ENCODE results near the gene HOXB1. TPM values are rescaled to one million over a fixed set of nuclear protein-coding genes. Genes with fewer than 3 reads are reported as not detected.

The HOXB1 gene
- total and polyA plus RNA-seq, 10 donors = 0.06 TPM; not detected in 9

DNA sequence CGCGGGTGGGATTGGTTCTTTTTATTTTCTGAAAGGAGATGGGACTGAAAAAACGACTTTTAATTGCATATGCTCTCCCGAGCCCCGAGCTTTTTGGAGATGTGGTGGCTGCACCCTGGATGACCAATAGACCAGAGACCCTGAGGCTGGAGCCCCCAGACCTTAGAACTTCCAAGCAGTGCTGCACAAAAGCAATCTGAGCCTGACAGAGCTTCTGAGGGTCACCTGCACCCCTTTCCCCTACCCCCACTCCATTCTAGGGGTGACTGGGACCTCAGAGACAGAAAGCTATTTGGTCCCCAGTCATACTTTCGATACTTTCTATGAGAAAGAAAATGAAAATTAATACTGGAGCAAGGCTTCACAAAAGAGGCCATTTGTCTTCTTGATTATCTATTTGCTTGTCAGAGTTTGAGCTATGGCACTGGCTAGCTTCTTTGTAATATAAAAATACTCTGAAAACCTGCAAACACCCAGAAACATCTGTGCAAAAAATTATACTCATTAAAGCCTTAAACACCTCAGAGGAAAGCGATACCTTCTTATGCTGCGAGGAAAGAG lies 43.8 kb upstream of the HOXB1 start:
- Histone ChIP-seq H3K27ac (peak overlapping the region in 7 of 8 donors; percentile 58 to 89 (median 83)), H3K36me3 (no peaks in the 10 kb centered on the region), H3K4me1 (peaks cover 5 to 53% (median 35%) of the 10 kb centered on the region in 6 donors), H3K9me3 (no peaks in the 10 kb centered on the region), H3K27me3 (replicated peaks in 1 of 7) (peaks cover 0 to 61% (median 28%) of the 10 kb centered on the region in 7 donors), H3K4me3 (peak overlapping the region in 2 of 8 donors; percentile 7 to 8)
- no peak for DNase-seq
- TF ChIP-seq POLR2A (IDR thresholded peaks at IDR 0.05) (no peak), POLR2AphosphoS5 (IDR thresholded peaks at IDR 0.05) (no peak)
- TF ChIP-seq, protein P1, sequence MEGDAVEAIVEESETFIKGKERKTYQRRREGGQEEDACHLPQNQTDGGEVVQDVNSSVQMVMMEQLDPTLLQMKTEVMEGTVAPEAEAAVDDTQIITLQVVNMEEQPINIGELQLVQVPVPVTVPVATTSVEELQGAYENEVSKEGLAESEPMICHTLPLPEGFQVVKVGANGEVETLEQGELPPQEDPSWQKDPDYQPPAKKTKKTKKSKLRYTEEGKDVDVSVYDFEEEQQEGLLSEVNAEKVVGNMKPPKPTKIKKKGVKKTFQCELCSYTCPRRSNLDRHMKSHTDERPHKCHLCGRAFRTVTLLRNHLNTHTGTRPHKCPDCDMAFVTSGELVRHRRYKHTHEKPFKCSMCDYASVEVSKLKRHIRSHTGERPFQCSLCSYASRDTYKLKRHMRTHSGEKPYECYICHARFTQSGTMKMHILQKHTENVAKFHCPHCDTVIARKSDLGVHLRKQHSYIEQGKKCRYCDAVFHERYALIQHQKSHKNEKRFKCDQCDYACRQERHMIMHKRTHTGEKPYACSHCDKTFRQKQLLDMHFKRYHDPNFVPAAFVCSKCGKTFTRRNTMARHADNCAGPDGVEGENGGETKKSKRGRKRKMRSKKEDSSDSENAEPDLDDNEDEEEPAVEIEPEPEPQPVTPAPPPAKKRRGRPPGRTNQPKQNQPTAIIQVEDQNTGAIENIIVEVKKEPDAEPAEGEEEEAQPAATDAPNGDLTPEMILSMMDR (IDR thresholded peaks at IDR 0.05 in 8 of 11, conservative IDR thresholded peaks at IDR 0.05 in 3 of 11) = no peak
- WGBS, 5 donors = 70 to 83% (median 78%) methylated on average over 8 of the region's 8 CpGs
- intact Hi-C loops (cut with DNase I; ENCODE audit: low total_unique reads) = no loop called here

DNA sequence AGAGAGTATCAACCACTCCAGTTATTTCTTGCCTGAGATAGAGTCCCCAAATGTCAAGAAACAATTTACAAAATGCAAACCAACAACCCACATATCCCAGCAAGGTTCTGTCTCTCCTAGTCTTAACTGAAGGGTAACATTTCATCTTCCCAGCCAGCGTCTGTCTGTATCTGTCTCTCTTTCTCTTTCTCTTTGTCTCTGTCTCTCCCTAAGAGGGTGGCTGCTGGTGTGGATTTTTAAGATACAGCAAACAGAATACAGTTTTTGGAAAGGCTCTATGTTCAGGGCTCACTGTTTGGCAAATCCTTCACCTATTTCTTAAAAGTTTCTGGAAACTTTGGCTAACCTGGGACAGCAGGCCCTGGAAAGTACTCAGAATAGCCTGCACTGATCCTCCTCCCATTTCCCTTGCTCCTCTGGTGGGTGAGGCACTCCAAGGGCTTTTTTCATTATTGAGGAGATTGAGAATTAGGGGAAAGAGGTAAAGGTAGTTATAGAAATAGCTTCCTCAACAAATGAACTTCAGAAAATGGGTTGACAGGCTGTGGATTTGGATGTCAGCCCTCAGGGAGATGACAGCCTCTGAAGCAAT lies 41.1 kb upstream of the HOXB1 start:
- Histone ChIP-seq H3K27ac (peak overlapping the region; percentile 42 to 89 (median 72)), H3K36me3 (no peaks in the 10 kb centered on the region), H3K9me3 (no peaks in the 10 kb centered on the region), H3K27me3 (replicated peaks in 1 of 7) (peaks cover 0 to 60% (median 25%) of the 10 kb centered on the region in 7 donors), H3K4me3 (no peak overlapping the region), H3K4me1 (peaks cover 0 to 52% (median 24%) of the 10 kb centered on the region in 6 donors)
- WGBS, 5 donors = 71 to 87% (median 76%) methylated on average over 1 of the region's 1 CpG
- no peak for DNase-seq
- intact Hi-C loops (cut with DNase I; ENCODE audit: low total_unique reads) = no loop called here
- TF ChIP-seq POLR2AphosphoS5 (IDR thresholded peaks at IDR 0.05) = no peak
- no peak for TF ChIP-seq POLR2A (IDR thresholded peaks at IDR 0.05)
- TF ChIP-seq, protein P1 (IDR thresholded peaks at IDR 0.05 in 8 of 11, conservative IDR thresholded peaks at IDR 0.05 in 3 of 11) = no peak

DNA sequence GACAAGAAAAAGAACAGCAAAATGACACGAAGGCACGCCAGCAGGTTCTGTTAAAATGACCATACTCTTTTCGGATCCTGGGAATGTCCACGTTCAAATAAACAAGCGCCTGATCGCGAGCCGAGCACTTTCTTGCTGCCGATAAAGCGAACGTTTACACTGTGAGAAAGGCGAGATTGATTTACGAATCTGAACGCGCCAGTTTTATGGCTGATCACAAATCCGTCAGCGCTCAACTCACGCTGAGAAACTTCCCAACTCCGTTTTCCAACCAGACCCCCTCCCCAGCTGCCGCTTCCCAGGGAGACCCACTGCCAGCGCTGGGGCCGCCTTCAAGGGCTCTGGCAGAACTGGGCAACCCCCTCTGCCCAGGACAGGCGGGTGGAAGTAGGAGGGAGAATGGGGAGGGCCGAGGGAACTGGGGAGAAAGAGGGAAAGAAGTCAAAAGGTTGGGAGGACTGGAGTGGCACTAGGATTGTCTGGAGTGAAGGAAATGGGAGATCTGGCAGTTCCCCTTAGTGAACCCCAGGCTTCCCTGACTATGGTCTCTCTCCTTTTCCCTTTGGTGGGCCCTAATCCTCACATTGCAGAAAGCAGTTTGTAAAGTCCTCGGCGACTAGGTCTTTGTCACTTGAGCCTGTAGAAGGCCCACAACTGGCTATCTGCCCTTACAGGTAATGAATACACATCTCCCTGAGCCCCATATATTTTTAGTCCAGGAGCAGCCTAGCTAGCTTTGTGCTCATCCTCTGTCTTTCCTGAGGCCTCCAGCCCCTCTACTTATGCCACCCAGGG lies 40.4 kb upstream of the HOXB1 start:
- Histone ChIP-seq H3K36me3 (no peaks in the 10 kb centered on the region), H3K27ac (peak overlapping the region; percentile 42 to 89 (median 72)), H3K9me3 (no peaks in the 10 kb centered on the region), H3K4me1 (peaks cover 0 to 50% (median 17%) of the 10 kb centered on the region in 6 donors), H3K4me3 (peak overlapping the region in 2 of 8 donors; percentile 10 to 27), H3K27me3 (replicated peaks in 1 of 7) (peaks cover 0 to 59% (median 18%) of the 10 kb centered on the region in 7 donors)
- peak in 2 of 3 donors; percentile 21 to 25 for TF ChIP-seq POLR2AphosphoS5 (IDR thresholded peaks at IDR 0.05)
- TF ChIP-seq, protein P1 (IDR thresholded peaks at IDR 0.05 in 8 of 11, conservative IDR thresholded peaks at IDR 0.05 in 3 of 11) = no peak
- DNase-seq = no peak
- 64 to 74% (median 70%) methylated on average over 26 of the region's 26 CpGs for WGBS, 5 donors
- intact Hi-C loops (cut with DNase I; ENCODE audit: low total_unique reads) = no loop called here

All from spleen (tissue), 11 donors.